Activated naive CD4-positive, alpha-beta T cell treated with anti-CD3 and anti-CD28 coated beads, Interleukin-2, amount 10 ng/mL, durations not matched to agents 7 days and 5 days (primary cell): Measurements from ENCODE around the gene CTBP1.
A peak's percentile ranks its signal among the peaks of the same experiment; 100 is the strongest.

ENCODE experiments used
- CTCF ChIA-PET: fragments of 350-600 bp; sonication (Branson Sonifier 250); formaldehyde crosslinking; loops from one replicate; lab custom pipeline; 2021; ENCODE audit warnings: antibody characterized with exemption; lab: Charles Lee
- DNase-seq: peaks from one replicate; pipeline ENCODE4 v3.0.0-alpha.2; 2020
- H3K27ac Mint-ChIP-seq: one replicate; pipeline ENCODE4 v1.8.0; 2021; ENCODE audit warnings: mild to moderate bottlenecking, moderate library complexity, mixed read lengths
- H3K27me3 Mint-ChIP-seq: one replicate; pipeline ENCODE4 v1.8.0; 2021; ENCODE audit warnings: mild to moderate bottlenecking, mixed read lengths
- H3K36me3 Mint-ChIP-seq: one replicate; pipeline ENCODE4 v1.8.0; 2021; ENCODE audit warnings: mixed read lengths
- H3K4me1 Mint-ChIP-seq: one replicate; pipeline ENCODE4 v1.8.0; 2021; ENCODE audit warnings: mixed read lengths
- H3K4me3 Mint-ChIP-seq: one replicate; pipeline ENCODE4 v1.8.0; 2021; ENCODE audit warnings: mild to moderate bottlenecking, moderate library complexity, mixed read lengths
- H3K9me3 Mint-ChIP-seq: one replicate; pipeline ENCODE4 v1.8.0; 2021; ENCODE audit warnings: mixed read lengths

Gene CTBP1

GRCh38 chr4:1250921-1251772 lies 2.2 kb upstream of the CTBP1 start:
- DNase-seq = no peak
- H3K36me3 Mint-ChIP-seq = peaks cover 54% of the 10 kb centered on the region
- no peaks in the 10 kb centered on the region for H3K27me3 Mint-ChIP-seq
- H3K9me3 Mint-ChIP-seq = peaks cover 26% of the 10 kb centered on the region
- CTCF ChIA-PET = interaction anchor here (1.2 to 5.9 kb wide), 3 partner anchors 16 to 40 kb away, joined by 3 to 48 read pairs (median 3); no protein-coding TSS in a partner anchor
- H3K4me1 Mint-ChIP-seq = peaks cover 66% of the 10 kb centered on the region
- H3K27ac Mint-ChIP-seq = peak overlapping the region; percentile 98
- H3K4me3 Mint-ChIP-seq = peak overlapping the region; percentile 84

GRCh38 chr4:1250527-1250812 lies 1.5 kb upstream of the CTBP1 start:
- H3K27me3 Mint-ChIP-seq = no peaks in the 10 kb centered on the region
- peaks cover 48% of the 10 kb centered on the region for H3K36me3 Mint-ChIP-seq
- CTCF ChIA-PET = interaction anchor here (1.2 to 5.9 kb wide), 4 partner anchors 16 to 95 kb away, joined by 3 to 48 read pairs (median 3); no protein-coding TSS in a partner anchor
- H3K4me3 Mint-ChIP-seq = peak overlapping the region; percentile 84
- peak overlapping the region; percentile 98 for H3K27ac Mint-ChIP-seq
- H3K9me3 Mint-ChIP-seq = peaks cover 20% of the 10 kb centered on the region
- no peak for DNase-seq
- H3K4me1 Mint-ChIP-seq = peaks cover 66% of the 10 kb centered on the region

GRCh38 chr4:1249731-1250526 lies 999 bp upstream of the CTBP1 start:
- DNase-seq = peak; percentile 60
- H3K4me3 Mint-ChIP-seq = peak overlapping the region; percentile 84
- CTCF ChIA-PET = interaction anchor here (1.2 to 5.9 kb wide), 5 partner anchors 17 to 97 kb away, joined by 3 to 48 read pairs (median 3); partner anchors contain the start of gene UVSSA
- H3K36me3 Mint-ChIP-seq = peaks cover 48% of the 10 kb centered on the region
- H3K4me1 Mint-ChIP-seq = peaks cover 69% of the 10 kb centered on the region
- no peaks in the 10 kb centered on the region for H3K27me3 Mint-ChIP-seq
- peak overlapping the region; percentile 98 for H3K27ac Mint-ChIP-seq
- peaks cover 20% of the 10 kb centered on the region for H3K9me3 Mint-ChIP-seq

- DNase-seq = peak; percentile 84
- Mint-ChIP-seq H3K36me3 (peaks cover 41% of the 10 kb centered on the region), H3K27ac (peak overlapping the region; percentile 98), H3K4me1 (peaks cover 68% of the 10 kb centered on the region), H3K9me3 (peaks cover 14% of the 10 kb centered on the region), H3K27me3 (no peaks in the 10 kb centered on the region), H3K4me3 (peak overlapping the region; percentile 84)
- CTCF ChIA-PET = interaction anchor here (1.0 to 5.9 kb wide), 4 partner anchors 18 to 98 kb away, joined by 3 to 48 read pairs (median 4); partner anchors contain the start of gene UVSSA
These were observed 309 bp upstream of the CTBP1 start for GRCh38 chr4:1249148-1249730.

GRCh38 chr4:1247864-1248244 lies 1.1 kb downstream of the CTBP1 start:
- peak overlapping the region; percentile 89 for H3K4me3 Mint-ChIP-seq
- peaks cover 62% of the 10 kb centered on the region for H3K4me1 Mint-ChIP-seq
- peak overlapping the region; percentile 96 for H3K27ac Mint-ChIP-seq
- peaks cover 10% of the 10 kb centered on the region for H3K9me3 Mint-ChIP-seq
- no peaks in the 10 kb centered on the region for H3K27me3 Mint-ChIP-seq
- no peak for DNase-seq
- CTCF ChIA-PET = interaction anchor here (1.2 to 5.9 kb wide), 4 partner anchors 19 to 98 kb away, joined by 3 to 48 read pairs (median 4); no protein-coding TSS in a partner anchor
- H3K36me3 Mint-ChIP-seq = peaks cover 33% of the 10 kb centered on the region

DNA sequence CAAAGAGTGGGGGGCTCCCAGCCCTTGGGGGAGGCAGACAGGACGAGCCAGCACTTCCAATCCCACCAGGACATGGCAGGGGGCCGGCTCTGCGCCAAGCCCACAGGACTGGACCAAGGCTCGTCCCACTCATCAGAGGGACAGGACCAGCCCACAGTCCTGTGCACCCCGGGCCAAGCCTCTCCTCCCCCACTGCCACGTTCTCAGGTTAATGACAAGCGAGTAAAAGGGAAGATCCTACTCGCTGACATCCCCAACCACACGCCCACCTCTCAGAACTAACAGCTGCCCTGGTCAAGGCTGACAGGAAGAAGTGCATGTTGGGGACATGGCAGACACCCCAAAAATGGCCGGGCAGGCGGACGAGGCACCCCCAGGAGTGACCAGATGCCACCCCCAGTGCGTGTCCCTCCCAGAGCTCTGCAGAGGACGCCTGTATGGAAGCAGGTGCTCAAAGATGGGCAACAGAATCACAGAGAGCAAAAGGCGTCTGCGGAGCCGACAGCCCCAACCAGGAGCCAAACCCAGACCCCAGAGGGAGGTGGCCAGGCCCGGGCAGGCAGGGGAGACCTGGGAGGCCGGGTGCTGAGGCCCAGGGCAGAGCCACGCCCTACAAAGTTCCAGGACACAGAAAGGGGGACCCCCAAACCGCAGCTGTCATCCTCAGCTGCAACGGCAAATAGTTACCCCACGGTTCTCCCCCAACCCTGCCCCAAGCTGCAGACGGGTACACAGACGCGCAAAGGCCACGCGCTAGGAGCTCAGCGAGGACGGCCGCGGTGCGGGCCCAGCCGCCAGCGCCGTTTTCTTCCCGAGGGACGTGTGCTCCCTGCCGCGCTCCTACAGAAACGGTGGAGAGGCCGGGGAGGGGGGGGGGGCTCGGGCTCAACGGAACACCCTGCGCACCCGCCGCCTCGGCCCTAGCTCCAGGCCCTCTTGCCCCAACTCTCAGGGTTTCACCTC lies 1.7 kb downstream of the CTBP1 start:
- peak; percentile 44 for DNase-seq
- peaks cover 59% of the 10 kb centered on the region for H3K4me1 Mint-ChIP-seq
- peak overlapping the region; percentile 96 for H3K27ac Mint-ChIP-seq
- H3K9me3 Mint-ChIP-seq = peaks cover 6% of the 10 kb centered on the region
- H3K36me3 Mint-ChIP-seq = peaks cover 30% of the 10 kb centered on the region
- H3K27me3 Mint-ChIP-seq = no peaks in the 10 kb centered on the region
- CTCF ChIA-PET = interaction anchor here (0.9 to 5.9 kb wide), 5 partner anchors 20 to 99 kb away, joined by 3 to 48 read pairs (median 4); no protein-coding TSS in a partner anchor
- H3K4me3 Mint-ChIP-seq = peak overlapping the region; percentile 89

- peaks cover 53% of the 10 kb centered on the region for H3K4me1 Mint-ChIP-seq
- peak; percentile 22 for DNase-seq
- no peaks in the 10 kb centered on the region for H3K9me3 Mint-ChIP-seq
- H3K4me3 Mint-ChIP-seq = peak overlapping the region; percentile 89
- CTCF ChIA-PET = interaction anchor here (0.9 to 1.5 kb wide), 5 partner anchors 22 to 100 kb away, joined by 3 to 5 read pairs (median 4); no protein-coding TSS in a partner anchor
- H3K27me3 Mint-ChIP-seq = no peaks in the 10 kb centered on the region
- peak overlapping the region; percentile 96 for H3K27ac Mint-ChIP-seq
- H3K36me3 Mint-ChIP-seq = peaks cover 23% of the 10 kb centered on the region
These were observed 2.6 kb downstream of the CTBP1 start for GRCh38 chr4:1246111-1246881.

GRCh38 chr4:1245481-1246051 lies 3.4 kb downstream of the CTBP1 start:
- CTCF ChIA-PET = interaction anchor here (1.4 kb wide), 1 partner anchor 23 kb away, joined by 4 read pairs; no protein-coding TSS in a partner anchor
- no peaks in the 10 kb centered on the region for H3K27me3 Mint-ChIP-seq
- peak overlapping the region; percentile 75 for H3K27ac Mint-ChIP-seq

DNA sequence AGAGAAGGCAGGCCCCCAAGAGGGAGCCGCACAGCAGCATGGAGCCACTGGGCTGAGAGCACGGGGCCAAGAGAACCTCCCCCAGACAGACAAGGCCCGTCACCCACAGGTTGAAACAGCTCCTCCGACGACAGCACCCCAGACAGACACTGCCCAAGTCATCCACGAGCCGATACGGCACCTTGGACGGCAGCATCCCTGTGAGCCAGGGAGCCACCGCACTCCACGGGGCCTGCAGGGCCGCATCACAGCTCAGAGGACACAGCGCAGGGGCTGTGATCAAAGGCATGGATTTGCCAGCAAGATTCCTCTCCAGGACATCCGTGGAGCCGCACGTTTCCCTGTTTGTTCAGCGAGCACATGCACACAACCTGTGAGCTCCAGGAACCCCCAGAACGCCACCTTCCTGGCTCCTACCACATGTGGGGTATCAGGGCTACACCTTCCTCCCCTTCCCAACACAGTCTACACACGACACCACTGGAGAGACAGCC lies 3.9 kb downstream of the CTBP1 start:
- Mint-ChIP-seq H3K4me3 (peak overlapping the region; percentile 59), H3K36me3 (peaks cover 18% of the 10 kb centered on the region), H3K9me3 (no peaks in the 10 kb centered on the region), H3K27me3 (no peaks in the 10 kb centered on the region), H3K4me1 (peaks cover 42% of the 10 kb centered on the region), H3K27ac (peak overlapping the region; percentile 75)
- CTCF ChIA-PET = interaction anchor here (1.4 kb wide), 1 partner anchor 23 kb away, joined by 4 read pairs; no protein-coding TSS in a partner anchor
- peak; percentile 17 for DNase-seq

More at GRCh38 chr4:1245481-1246051, 3.4 kb downstream of the CTBP1 start:
- DNase-seq = peak; percentile 18
- Mint-ChIP-seq H3K4me3 (peak overlapping the region; percentile 89), H3K36me3 (peaks cover 24% of the 10 kb centered on the region), H3K4me1 (peaks cover 48% of the 10 kb centered on the region), H3K9me3 (no peaks in the 10 kb centered on the region)

GRCh38 chr4:1244081-1244977 lies 4.6 kb downstream of the CTBP1 start:
- DNase-seq = no peak
- H3K9me3 Mint-ChIP-seq = no peaks in the 10 kb centered on the region
- no peak overlapping the region for H3K27ac Mint-ChIP-seq
- H3K4me3 Mint-ChIP-seq = peak overlapping the region; percentile 26
- peaks cover 39% of the 10 kb centered on the region for H3K4me1 Mint-ChIP-seq
- H3K27me3 Mint-ChIP-seq = no peaks in the 10 kb centered on the region
- CTCF ChIA-PET = interaction anchor here (0.8 to 1.4 kb wide), 3 partner anchors 24 to 86 kb away, joined by 3 to 4 read pairs (median 3); no protein-coding TSS in a partner anchor
- H3K36me3 Mint-ChIP-seq = peaks cover 18% of the 10 kb centered on the region
